Measurements from ENCODE around the gene IRX5.

Gene IRX5

DNA sequence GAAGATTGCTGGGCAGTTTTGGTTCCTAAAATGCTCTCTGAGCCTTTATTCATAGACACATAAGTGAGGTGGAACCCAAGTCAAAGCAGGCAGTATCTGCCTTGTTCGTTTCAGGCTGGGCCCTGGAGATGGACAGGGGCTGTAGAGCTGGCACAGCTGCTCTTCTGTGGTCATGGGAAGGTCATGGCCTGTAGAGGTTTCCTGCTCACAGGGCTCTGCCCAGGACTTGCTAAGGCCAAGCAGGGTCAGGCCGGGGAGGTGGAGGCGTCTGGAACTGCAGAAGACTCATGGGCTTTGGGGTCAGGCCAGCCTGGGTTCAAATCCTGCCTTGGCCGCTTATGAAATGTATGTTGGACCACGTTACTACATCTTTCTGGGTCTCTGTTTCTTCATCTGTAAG, 50.2 kb downstream of the IRX5 start:
- no peak overlapping the region for H3K9ac ChIP-seq (ENCODE audit: insufficient read length, low read depth)
- H3K36me3 ChIP-seq (ENCODE audit: insufficient read depth, insufficient read length, low read length), result no peaks in the 10 kb centered on the region
- no peaks in the 10 kb centered on the region for H3K27me3 ChIP-seq (ENCODE audit: insufficient read depth, insufficient read length)
- no peak for DNase-seq (ENCODE audit: low read depth, low spot score)
- peaks cover 6% of the 10 kb centered on the region for H3K4me1 ChIP-seq (ENCODE audit: insufficient read depth, insufficient read length)
- no peak overlapping the region for H3K4me3 ChIP-seq (ENCODE audit: insufficient read length, low read depth)
- TF ChIP-seq SUZ12 (IDR thresholded peaks at IDR 0.05; ENCODE audit: extremely low read depth, insufficient read depth, insufficient read length) (no peak), ZNF274 (IDR thresholded peaks at IDR 0.05; ENCODE audit: low read depth, low read length) (no peak), YY1 (IDR thresholded peaks at IDR 0.05; ENCODE audit: insufficient read depth, insufficient read length) (no peak)
- no peaks in the 10 kb centered on the region for H3K9me3 ChIP-seq (ENCODE audit: insufficient read depth, low read length)
